ENCODE results near the gene NOL3.
A peak's percentile ranks its signal among the peaks of the same experiment; 100 is the strongest.

NOL3 gene

DNA sequence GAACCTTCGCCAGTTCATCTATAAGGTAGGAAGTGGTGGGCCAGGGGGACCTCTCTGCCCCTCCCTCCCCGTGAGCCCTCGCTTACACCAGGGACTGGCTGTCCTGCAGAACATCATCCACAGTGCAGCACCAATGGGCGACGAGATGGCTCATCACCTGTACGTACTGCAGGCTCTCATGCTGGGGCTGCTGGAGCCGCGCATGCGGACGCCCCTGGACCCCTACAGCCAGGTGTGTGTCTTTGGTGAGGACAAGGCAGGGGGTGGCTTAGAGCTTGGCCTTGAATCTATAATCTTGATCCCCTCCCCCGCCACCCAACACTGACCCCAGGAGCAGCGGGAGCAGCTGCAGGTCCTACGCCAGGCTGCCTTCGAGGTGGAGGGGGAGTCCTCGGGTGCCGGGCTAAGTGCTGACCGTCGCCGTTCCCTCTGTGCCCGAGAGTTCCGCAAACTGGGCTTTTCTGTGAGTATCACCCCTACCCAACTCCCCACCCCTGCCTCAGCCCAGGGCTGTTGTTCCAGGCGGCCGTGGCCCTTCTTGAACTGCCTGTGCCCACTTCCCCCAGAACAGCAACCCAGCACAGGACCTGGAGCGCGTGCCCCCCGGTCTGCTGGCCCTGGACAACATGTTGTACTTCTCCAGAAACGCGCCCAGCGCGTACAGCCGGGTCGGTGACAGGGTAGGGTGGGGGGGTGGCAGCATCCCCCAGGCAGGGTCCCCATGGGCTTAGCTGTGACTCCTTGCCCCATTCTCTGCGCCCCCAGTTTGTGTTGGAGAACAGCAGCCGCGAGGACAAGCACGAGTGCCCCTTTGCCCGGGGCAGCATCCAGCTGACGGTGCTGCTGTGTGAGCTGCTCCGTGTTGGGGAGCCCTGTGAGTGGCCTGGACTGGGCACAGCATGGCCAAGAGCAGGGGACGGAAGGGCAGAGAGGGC is 31.3 kb downstream of the NOL3 start:
- DNase-seq (ENCODE audit: low spot score) = no peak
- CTCF ChIA-PET = no interaction called here
- peak overlapping the region; percentile 28 for H3K27ac ChIP-seq
- TF ChIP-seq, protein P1, sequence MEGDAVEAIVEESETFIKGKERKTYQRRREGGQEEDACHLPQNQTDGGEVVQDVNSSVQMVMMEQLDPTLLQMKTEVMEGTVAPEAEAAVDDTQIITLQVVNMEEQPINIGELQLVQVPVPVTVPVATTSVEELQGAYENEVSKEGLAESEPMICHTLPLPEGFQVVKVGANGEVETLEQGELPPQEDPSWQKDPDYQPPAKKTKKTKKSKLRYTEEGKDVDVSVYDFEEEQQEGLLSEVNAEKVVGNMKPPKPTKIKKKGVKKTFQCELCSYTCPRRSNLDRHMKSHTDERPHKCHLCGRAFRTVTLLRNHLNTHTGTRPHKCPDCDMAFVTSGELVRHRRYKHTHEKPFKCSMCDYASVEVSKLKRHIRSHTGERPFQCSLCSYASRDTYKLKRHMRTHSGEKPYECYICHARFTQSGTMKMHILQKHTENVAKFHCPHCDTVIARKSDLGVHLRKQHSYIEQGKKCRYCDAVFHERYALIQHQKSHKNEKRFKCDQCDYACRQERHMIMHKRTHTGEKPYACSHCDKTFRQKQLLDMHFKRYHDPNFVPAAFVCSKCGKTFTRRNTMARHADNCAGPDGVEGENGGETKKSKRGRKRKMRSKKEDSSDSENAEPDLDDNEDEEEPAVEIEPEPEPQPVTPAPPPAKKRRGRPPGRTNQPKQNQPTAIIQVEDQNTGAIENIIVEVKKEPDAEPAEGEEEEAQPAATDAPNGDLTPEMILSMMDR (conservative IDR thresholded peaks at IDR 0.05; ENCODE audit: low read depth) = no peak
- POLR2A ChIA-PET (ENCODE audit: low non-redundant PET) = interaction anchor here (0.7 kb wide), 1 partner anchor 45 kb away, joined by 5 read pairs; no protein-coding TSS in a partner anchor

DNA sequence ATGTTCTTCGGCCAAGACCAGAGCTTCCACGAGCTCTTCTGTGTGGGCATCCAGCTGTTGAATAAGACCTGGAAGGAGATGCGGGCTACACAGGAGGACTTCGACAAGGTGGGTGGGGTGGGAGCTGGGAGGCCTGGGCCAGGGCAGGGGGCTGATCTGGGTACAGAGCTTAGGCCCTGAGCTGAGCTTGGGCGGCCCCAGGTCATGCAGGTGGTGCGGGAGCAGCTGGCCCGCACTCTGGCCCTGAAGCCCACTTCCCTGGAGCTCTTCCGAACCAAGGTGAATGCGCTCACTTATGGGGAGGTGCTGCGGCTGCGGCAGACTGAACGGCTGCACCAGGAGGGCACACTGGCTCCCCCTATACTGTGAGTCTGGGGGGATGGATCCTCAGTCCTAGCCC is 32.1 kb downstream of the NOL3 start:
- POLR2A ChIA-PET (ENCODE audit: low non-redundant PET) = no interaction called here
- no peak for DNase-seq (ENCODE audit: low spot score)
- TF ChIP-seq, protein P1 (conservative IDR thresholded peaks at IDR 0.05; ENCODE audit: low read depth) = no peak
- peak overlapping the region; percentile 28 for H3K27ac ChIP-seq
- CTCF ChIA-PET = interaction anchor here (0.7 kb wide), 1 partner anchor 33 kb away, joined by 3 read pairs; no protein-coding TSS in a partner anchor

DNA sequence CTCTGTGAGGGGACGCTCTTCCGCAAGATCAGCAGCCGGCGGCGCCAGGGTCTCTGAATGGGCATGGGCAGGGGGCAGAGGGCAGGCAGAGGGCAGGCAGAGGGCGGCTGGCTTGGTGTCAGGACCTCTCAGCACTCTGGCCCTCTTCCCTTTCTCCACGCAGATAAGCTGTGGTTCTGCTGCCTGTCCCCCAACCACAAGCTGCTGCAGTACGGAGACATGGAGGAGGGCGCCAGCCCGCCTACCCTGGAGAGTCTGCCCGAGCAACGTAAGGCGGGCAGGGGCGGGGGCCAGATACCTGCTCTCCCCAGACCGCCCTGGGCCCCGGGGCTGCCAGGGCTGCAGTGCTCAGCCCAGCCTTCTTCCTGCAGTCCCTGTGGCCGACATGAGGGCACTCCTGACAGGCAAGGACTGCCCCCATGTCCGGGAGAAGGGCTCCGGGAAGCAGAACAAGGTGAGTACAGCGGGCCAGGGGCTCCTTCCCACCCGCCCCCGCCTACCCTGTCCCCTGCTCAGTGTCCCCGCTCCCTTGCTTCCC is 32.7 kb downstream of the NOL3 start:
- CTCF ChIA-PET = interaction anchor here (0.6 to 0.7 kb wide), 2 partner anchors 32 to 198 kb away, joined by 3 read pairs; no protein-coding TSS in a partner anchor
- POLR2A ChIA-PET (ENCODE audit: low non-redundant PET) = no interaction called here
- DNase-seq (ENCODE audit: low spot score) = no peak
- TF ChIP-seq, protein P1 (conservative IDR thresholded peaks at IDR 0.05; ENCODE audit: low read depth) = no peak
- peak overlapping the region; percentile 87 for H3K27ac ChIP-seq

DNA sequence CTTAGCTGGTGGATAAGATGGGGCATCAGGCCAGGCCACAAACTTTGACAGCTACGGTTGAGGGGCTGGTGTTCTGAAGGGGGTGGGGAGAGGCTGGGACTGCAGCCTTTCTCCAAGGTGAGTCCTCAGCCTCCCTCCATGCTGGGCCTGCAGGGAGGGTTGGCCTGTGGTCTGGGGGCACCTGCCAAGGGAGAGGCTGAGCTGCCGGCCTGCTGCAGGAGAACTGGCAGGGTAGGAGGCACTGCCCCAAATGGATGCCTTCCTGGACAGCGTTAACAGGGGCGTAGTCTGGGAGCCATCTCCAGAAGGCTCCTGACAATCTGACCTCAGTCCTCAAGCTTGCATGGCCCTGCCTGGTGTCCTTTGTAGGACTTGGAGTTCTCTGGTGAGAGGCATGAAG is 33.7 kb downstream of the NOL3 start:
- TF ChIP-seq, protein P1 (conservative IDR thresholded peaks at IDR 0.05; ENCODE audit: low read depth) = no peak
- ChIA-PET POLR2A (ENCODE audit: low non-redundant PET) (no interaction called here), CTCF (no interaction called here)
- DNase-seq (ENCODE audit: low spot score) = no peak
- H3K27ac ChIP-seq = peak overlapping the region; percentile 87

DNA sequence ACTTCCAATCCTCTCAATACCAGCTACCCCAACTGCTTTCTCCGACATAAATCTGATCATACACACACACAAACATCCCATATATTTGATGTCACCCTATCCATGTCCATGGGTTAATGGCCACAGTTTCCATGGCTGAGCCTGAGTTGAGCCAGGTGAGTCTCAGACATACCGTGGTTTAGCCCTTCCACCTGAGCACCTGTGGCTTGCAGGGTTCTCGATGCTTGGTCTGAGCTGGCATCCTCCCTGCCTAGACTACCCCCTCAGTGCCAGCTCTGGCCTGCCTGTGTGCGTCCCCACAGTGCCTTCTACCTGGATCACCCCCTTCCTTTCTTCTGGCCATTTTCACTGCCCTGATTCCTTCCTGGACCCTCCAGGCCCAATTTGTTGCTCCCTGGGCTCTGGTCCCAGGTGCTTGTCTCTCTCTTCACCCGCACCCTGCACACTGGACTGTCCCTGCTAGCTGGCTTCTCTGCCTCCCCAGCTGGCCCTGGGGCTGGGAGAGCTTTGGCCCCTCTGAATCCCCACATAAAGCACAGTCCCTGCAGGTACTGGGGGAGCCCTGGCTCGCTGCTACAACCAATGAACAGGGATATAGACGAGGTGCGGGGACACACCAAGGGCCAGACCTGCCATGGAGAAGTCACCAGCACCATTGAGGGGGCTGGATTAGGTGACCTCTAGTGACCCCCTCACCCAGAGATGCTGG is 35.9 kb downstream of the NOL3 start:
- ChIA-PET CTCF (interaction anchor here (0.7 to 3.7 kb wide), 3 partner anchors 7 to 259 kb away, joined by 3 to 20 read pairs (median 3); partner anchors contain the start of gene ELMO3), POLR2A (ENCODE audit: low non-redundant PET) (interaction anchor here (0.5 kb wide), 1 partner anchor 113 kb away, joined by 3 read pairs; no protein-coding TSS in a partner anchor)
- peak overlapping the region; percentile 87 for H3K27ac ChIP-seq
- TF ChIP-seq, protein P1 (conservative IDR thresholded peaks at IDR 0.05; ENCODE audit: low read depth) = no peak
- DNase-seq (ENCODE audit: low spot score) = no peak

DNA sequence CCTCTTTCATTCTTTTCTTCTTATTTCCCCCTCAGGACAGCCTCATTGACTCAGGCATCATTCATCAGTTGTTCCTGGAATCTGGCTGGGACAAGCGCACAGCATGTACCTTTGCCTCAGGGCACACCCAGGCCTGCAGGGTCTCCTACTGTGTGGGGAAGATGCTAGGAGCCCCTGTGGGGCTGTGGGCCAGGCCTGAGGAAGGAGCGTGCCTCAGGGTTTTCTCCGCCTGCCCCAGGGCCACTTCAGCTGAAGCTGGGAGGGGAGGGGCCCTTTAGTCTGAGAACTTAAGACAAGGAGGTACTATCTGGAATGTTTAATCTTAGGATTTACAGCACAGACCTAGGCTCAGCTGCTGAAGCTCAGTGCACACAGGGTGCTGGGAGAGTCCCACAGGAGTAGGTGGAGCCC is 36.5 kb downstream of the NOL3 start:
- ChIA-PET CTCF (interaction anchor here (0.7 to 3.7 kb wide), 3 partner anchors 8 to 21 kb away, joined by 3 to 20 read pairs (median 6); partner anchors contain the start of gene ELMO3), POLR2A (ENCODE audit: low non-redundant PET) (interaction anchor here (0.5 to 0.6 kb wide), 2 partner anchors 12 to 113 kb away, joined by 3 read pairs; no protein-coding TSS in a partner anchor)
- peak overlapping the region; percentile 87 for H3K27ac ChIP-seq
- TF ChIP-seq, protein P1 (conservative IDR thresholded peaks at IDR 0.05; ENCODE audit: low read depth) = no peak
- peak; percentile 50 for DNase-seq (ENCODE audit: low spot score)

Measured in RWPE1 (cell line).